GM19463 (cell line): Measurements from ENCODE around the gene PRSS57.
"Not testable (repeated sequence)": the region's sequence is repeated elsewhere in the genome, so short reads cannot be mapped to it uniquely, and the experiment has no call there.

Experiments used
- ATAC-seq: cut with Tn5 transposase; IDR thresholded peaks from one replicate; pipeline ENCODE4 v1.9.1; 2021; ENCODE audit warnings: mild to moderate bottlenecking, moderate library complexity; ENCODE audit not compliant: unreplicated experiment

Gene PRSS57

DNA sequence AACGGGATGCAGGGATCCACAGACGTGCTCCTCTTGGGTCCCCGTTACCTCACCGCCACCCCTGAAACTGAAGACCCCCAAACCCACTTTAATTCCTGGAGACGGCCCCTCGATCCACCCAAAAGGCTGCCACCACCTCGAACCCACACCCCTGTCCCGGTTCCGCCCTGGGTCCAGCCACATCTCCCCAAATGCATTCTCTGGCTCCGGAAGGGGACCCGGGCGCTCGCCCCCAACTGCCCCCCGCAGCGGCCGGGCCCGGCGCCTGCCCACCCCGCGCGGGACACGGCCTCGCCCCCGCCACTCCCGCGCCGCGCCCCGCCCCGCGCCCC is 19.3 kb downstream of the PRSS57 start:
- no peak for ATAC-seq

DNA sequence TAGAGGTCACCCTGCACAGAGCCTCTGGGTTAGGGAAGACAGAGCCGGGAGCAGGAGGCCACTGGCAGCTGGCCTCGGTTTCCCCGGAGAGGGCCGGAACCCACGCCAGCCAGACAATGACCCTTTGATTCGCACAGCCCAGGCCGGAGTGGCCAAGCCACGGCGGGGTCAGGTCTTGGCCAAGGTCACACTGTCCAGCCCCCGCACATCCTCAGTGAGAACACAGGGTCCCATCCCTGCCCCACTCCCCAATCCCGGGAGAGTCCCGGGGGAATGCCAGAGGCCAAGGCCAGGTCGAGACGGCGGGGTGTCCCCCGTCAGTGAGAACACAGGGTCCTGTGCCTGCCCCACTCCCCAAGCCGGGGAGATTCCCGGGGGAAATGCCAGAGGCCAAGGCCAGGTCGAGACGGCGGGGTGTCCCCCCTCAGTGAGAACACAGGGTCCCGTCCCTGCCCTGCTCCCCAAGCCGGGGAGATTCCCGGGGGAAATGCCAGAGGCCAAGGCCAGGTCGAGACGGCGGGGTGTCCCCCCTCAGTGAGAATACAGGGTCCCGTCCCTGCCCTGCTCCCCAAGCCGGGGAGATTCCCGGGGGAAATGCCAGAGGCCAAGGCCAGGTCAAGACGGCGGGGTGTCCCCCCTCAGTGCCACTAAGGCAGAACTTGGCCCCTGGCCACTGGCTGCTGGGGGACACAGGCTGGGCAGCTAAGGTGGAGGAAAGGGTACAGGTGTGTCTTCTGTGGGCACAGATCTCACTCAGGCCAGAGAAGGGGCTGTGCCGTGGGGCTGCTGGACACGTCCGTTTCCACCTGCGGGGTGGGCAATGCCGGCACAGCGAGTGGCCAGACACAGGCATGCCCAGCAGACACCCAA is 20.7 kb downstream of the PRSS57 start:
- ATAC-seq, result no peak

DNA sequence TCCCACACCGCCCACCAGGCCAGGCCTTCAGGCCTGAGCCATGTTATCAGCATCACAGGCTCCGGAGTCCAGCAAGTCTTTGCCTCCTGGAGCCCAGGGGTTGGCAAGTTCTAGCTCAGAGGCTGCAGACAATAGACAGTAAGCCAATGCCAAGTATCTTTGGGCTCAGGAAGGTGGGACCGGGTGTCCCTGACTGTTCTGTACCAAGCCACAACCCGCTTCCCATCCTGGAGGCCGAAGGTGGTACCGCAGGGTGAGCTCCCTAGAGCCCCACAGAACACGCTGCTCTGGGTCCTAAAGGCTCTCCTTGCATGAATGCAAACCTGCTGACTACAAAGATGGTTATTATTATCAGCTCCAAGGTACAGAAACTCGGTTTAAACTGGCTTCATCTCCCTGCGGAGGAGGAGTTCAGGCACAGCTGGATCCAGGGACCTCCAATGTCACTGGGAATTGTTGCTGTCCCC is 24.6 kb downstream of the PRSS57 start:
- no peak for ATAC-seq

DNA sequence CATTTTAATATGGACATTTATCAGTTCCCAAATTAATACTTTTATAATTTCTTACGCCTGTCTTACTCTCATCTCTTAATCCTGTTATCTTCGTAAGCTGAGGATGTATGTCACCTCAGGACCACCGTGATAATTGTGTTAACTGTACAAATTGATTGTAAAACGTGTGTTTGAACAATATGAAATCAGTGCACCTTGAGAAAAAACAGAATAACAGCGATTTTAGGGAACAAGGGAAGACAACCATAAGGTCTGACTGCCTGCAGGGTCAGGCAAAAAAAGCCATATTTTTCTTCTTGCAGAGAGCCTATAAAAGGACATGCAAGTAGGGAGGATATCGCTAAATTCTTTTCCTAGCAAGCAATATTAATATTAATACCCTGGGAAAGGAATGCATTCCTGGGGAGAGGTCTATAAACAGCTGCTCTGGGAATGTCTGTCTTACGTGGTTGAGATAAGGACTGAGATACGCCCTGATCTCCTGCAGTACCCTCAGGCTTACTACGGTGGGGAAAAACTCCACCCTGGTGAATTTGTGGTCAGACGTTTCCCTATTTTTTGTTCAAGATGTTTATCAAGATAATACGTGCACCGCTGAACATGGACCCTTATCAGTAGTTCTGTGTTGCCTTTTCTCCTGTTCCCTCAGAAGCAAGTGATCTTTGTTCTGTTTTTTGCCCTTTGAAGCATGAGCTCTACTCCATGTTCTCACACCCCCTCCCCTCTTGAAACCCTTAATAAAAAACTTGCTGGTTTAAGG is 26.4 kb downstream of the PRSS57 start:
- ATAC-seq, result not testable (repeated sequence)

DNA sequence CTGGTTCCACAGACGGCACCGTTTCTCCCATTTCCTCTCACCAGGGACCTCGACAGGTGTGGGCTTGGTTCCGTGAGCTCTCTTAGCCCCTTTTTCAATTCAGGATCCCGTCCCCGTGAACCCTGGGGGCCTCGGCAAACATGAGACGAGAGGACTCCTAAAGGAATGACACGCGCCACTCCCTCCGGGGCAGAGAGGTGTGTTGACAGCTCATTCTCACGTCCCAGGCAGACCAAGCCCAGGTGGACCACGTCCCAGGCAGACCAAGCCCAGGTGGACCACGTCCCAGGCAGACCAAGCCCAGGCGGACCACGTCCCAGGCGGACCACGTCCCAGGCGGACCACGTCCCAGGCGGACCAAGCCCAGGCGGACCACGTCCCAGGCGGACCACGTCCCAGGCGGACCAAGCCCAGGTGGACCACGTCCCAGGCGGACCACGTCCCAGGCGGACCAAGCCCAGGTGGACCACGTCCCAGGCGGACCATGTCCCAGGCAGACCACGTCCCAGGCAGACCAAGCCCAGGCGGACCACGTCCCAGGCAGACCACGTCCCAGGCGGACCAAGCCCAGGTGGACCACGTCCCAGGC is 28.2 kb downstream of the PRSS57 start:
- ATAC-seq, result not testable (repeated sequence)

DNA sequence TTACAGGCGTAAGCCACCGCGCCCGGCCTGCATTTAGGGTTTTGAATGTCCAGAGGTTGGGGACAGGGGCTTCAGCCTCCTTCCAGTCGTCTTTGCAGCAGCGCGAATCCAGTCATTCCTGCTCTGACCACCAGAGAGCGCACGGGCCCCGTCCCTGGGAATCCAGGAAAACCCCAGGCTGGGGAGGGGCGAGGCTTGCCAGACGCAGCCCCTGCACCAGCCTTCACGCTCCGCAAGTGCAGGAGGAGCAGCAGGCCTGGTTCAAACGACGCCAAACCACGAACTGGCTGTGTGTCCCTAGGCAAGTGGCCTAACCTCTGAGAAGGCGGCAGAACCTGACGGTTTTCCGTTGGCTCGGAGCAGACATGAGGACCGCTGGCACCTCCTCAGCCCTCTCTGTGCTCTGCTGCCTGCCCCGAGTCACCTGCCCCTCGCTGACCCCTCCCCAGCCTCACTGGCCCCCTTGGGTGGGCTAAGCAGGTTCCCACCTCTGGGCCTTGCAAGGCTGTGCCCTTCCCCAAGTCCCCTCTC is 30.3 kb downstream of the PRSS57 start:
- ATAC-seq, result no peak

DNA sequence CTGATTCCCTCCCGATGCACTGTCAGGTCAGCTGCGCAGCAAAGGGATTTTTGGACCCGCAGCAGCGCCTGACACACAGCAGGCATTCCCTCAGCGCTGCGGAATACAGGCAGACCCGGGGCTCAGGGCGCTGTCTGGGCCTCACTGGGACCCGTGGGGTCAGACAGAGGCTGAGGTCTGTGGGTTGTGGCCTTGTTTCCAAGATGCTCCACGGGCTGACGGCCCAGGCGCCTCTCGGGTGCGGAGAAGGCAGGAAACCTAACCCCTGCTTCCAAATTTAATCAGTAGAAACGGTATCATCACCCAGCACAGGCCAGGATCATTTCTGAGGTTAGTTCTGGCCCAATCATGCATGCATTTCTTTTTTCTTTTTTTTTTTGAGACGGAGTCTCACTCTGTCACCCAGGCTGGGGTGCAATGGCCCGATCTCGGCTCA is 31.6 kb downstream of the PRSS57 start:
- ATAC-seq, result no peak

DNA sequence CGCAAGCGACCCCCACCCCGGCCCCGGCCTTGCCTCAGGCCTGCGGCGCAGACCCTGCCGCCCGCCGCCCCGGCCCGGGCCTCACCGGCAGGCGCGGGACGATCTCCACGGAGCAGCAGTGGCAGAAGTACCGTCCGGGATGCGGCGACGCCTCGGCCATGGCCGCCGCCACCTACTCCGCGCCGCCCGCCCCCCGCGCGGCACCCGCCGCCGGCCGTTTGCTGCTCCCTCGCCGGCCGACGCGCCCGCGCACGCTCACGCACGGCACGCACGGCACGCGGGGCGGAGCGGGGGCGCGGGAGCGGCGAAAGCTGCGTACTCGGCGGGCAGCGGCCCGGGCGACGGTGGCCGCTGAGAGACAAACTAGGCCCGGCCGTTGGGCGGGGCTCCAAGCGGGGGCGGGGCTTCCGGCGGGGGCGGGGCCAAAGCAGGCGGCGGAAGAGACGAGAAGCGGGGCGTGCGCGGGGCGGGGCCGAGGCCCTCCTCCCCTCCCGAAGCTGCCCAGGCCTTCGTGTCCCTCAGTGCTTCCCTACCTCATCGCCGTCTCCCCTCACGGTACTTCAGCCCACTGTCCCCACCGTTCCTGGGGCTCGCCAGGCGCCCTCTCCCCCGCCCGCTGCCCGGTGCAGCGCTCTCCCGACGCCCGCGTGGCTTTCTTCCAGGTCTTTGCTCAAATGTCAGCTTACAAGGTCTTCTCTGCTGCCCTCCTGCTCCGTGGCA is 32.1 kb downstream of the PRSS57 start, which contains the start of gene RNF126:
TSS of gene RNF126 (minus strand) at position 253 of the 720 bp plus-strand sequence. CDS start at position 160, 93 bp downstream.
- peak; percentile 43 for ATAC-seq

DNA sequence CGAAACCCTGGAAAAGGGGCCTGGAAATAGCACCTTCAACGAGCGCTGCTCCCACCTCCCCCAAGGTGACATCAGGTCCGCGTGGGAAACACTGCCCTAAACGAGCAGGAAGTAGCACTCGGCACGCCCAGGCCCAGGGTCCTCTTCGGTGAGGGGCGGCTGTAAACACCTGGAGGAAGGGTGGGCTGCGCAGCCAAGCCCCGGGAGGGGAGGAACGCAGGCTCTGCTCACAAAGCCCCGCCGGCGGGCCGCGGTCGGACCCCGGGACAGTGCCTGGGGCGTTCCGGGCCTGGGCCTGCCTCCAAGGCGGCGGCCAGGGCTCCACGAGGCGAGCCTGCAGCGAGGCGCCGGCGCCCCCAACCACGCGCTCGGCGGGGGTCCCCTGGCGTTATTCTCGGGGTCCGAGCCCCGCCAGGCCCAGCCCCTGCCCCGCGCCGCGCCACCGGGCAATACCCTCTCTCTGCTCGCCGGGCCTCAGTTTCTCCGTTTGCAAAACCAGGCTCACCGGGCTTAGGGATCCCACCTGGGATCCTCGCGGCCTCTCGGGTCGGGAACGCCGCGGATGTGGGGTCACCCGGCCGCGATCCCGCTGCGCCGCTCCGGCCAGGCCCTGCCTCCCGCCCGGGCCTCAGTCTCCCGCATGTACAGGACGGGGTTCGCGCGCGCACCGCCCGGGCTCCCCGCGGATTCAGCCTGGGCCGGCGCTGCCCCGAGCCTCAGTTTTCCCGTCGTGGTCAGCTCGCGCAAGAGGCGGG is 32.9 kb downstream of the PRSS57 start:
- ATAC-seq, result no peak

DNA sequence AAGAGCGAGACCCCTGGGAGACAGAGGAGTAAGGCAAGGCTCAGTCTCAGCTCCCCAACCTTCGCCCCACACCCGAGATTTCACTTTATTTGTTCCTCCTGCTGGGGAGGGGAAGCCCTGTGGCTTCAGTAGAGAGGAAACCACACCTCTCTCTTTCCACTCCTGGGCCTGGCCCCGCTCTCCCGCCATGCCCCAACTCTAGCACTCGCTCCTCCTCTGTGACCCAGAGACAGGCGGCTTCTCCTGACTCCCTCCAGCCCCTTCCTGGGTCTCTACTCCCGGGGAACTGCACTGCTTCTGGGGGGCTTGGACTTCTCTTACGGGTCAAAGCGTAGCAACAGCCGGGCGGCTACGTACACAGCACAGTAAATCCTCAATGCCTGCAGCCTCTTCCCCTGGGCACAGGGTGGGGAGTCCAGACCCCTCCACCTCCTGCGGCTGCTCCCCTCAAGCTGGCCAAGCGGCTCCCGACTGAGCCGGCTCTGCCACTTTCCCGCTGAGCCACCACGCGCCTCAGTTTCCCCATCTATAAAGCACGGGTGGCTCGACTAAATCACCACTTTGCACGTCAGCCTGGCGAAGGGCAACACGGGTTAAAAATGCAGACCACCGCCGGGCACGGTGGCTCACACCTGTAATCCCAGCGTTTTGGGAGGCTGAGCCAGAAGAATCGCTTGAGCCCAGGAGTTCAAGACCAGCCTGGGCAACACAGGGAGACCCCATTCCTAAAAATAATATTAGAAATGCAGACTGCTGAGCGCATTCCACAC is 33.6 kb downstream of the PRSS57 start:
- no peak for ATAC-seq

DNA sequence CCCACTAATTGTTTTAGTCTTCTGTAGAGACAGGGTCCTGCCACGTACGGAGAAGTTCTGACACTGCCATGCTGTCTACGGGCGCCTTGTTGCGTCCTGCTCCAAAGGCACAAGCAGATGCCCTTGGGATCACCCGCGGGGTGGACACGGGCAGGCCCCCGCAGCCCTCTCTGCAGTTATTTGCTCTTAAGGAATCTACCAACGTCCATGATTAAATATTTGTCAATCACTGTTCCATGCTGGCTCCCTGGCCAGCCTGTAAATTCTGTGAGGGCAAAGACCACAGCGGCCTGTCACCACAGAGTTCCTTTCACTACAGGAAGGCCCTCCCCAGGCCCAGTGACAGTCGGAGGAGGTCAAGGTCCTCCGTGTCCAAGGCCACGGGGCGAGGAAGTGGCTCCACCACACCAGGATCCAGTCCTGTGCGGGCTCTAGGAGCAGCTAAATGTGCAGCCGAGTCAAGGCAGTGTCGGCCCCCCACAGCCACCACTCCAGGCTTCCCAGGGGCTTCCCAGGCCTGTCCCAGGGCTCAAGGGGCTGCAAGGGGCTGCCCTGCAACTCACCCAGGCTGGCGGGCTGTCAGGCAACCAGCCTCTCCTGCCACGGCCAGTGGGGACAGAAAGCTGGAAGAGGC is 34.3 kb downstream of the PRSS57 start:
- no peak for ATAC-seq

DNA sequence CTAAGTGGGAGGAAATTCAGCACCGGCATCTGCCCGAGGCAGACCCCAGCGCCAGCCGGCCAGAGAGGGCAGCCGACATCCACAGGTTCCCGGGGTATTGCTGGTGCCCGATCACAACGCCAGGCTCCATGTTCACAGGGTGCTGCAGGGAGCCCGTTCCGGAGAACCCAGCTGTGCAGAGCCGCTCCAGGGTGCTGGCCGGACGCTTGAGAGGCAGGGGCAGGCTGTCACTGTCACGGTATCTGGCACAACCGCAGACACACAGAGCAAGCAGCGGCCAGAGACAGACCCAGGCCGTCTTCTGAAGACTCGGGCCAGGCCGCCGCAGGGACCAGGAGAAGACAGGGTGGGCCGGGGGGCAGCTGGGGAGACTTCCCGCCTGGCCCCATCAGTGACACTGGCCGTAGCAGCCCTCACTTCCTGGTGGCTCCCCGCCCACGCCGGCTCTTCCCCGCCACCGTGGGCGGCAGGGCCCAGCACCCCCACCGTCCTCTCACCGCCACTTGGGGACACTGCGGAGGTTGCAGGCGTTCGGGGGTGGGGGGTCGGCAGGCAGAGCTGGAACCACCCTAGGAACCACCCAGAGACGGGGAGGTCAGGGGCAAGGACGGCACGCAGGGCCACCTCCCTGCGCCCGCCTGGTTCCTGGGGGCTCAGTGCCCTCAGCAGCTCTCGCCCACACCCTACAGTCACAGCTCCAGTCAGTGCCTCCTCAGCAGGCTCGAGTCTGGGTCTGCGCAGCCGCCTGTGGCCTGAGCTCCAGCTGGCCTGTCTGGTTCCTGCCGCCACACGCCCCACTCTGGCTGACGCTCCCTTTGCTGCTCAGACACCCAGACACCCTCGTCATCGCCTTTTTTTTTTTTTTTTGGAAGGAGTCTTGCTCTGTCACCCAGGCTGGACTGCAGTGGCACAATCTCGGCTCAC is 36.1 kb downstream of the PRSS57 start:
- ATAC-seq, result no peak

DNA sequence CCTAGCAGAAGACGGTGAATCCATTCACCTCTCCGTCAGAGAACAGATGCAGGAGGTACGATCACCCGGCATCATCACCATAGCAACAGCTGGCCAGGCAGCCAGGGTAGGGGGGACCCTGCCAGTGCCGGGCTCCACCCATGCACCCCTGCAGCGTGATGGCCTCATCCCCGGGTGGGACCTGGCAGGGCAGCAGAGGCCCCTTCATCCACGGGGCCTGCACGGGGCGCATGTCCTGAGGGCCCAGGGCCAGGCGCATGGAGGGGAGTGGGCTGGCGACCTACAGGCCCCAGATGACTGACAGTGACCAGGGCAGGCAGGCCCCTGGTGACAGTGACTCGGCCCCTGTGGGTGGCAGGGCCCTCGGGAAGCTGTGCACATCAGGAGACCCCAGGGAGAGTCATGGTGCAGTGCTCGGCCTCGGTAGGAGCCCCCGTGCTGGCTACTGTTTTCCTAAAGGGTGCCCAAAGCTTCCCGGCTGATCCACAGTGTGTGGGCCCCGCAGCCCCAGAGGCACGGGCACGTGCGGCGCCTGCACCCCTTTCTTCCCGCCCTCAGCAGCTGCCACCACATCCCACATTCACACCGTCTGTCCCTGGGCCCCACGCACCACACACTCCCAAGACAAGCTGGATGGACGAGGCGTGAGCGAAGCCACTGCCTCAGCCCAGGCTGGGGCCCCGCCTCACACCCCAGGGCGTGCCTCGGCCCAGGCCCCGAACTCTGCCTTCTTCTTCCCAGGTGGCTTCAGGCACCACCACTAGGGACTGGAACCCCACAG is 37.0 kb downstream of the PRSS57 start:
- no peak for ATAC-seq

DNA sequence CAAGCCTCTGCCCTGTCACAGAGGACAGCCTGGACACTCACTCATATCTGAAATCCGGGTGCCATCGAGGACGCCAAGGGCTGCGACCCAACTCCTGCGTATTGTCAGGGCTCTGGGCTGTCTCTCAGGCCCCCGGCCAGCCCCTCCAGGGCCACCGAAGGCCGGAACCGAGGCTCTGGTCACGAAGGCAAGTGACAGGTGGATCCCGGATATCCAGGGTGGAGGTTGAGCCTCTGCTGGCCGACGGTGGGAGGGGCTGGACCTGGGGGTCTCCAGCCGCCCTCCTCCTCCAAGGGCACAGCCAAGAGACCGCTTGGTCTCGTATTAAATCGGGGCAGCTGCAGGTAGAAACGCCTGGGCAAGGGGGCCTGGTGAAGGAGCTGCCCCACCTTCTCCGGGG is 37.6 kb downstream of the PRSS57 start:
- ATAC-seq, result no peak

DNA sequence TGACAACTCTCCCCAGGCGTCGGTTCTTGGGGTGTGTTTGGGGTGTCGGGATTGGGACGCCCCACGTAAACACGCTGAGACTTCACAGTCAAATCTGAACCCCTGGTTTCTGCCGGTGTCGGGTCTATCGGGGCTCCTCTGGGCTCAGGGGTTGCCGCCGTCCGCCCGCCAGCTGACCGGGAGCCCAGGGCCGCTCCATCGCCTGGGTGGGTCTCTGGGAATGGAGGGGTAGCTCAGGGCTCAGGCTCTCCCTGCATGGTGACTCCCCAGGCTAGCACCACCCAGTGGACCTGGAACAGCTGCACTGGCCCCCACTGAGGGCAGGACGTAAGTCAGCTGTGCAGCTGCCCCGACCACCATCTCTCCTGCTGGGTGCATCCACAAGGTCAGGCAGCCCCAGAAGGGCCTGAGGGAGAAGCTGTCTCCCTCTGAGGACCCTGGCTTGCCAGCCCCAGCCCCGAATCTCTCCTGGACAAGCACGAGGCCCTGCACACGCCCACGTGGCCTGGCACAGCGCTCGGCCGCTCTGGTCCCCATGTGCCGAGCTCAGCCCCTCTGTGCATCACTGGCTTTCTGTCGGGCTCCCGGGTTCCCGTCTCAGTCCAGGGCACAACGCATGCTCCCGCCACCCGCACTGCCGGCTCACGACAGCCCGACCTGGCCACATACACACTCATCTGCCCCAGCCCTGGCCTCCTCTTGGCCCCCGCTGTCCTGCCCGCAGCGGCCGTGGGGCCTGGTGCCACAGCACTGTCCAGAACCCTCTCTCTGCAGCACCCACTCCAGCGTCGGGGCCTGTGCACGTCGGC is 38.3 kb downstream of the PRSS57 start:
- no peak for ATAC-seq

DNA sequence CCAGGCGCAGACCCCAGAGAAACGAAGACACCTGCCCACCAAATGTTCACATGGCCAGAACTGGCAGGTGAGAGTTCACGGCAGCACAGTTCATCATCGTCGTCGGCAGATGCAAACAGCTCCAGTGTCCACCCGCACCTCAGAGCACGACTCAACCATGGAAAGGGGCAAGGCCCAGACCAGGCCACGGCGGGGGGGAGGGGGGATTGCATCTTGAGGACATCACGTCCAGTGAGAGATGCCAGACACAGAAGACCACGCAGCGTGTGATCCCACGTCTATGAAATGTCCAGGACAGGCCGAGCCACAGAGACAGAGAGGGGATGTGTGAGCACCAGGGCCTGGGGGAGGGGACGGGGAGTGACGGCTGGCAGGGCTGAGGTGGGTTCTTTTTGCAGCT is 39.6 kb downstream of the PRSS57 start:
- ATAC-seq, result no peak
